ENCODE measurements around the gene SNRPA. TPM values are rescaled to one million over a fixed set of nuclear protein-coding genes. Genes with fewer than 3 reads are reported as not detected.

The SNRPA gene
- total RNA-seq, 4 donors from 2014 or later: 47.3 to 69.1 (median 57.6) TPM

DNA sequence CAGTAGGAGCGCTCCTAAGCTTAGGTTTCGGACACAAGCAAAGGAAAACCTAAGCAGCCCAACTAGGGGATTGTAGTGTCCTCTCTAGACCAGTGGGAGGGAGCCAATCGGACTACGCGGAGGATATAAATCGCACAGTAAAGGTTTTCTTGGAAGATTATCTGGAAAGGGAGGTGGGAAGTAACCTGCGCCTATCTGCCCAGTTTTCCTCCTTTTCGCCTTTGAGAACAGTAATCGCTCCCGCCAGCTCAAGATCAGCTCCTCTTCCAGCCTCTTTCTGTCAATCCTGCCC is 26.6 kb downstream of the SNRPA start:
- WGBS: 0% methylated on average over 10 of the region's 10 CpGs
- H3K27me3 ChIP-seq: no peaks in the 10 kb centered on the region
- intact Hi-C loops (cut with DNase I): no loop called here
- H3K27ac ChIP-seq (replicated peaks in 1 of 4): peak overlapping the region; percentile 94 to 99 (median 98)
- no peaks in the 10 kb centered on the region for H3K9me3 ChIP-seq
- H3K4me3 ChIP-seq: peak overlapping the region; percentile 78 to 93 (median 85)
- peaks cover 0 to 7% (median 4%) of the 10 kb centered on the region in 4 donors for H3K36me3 ChIP-seq
- TF ChIP-seq, protein P1, sequence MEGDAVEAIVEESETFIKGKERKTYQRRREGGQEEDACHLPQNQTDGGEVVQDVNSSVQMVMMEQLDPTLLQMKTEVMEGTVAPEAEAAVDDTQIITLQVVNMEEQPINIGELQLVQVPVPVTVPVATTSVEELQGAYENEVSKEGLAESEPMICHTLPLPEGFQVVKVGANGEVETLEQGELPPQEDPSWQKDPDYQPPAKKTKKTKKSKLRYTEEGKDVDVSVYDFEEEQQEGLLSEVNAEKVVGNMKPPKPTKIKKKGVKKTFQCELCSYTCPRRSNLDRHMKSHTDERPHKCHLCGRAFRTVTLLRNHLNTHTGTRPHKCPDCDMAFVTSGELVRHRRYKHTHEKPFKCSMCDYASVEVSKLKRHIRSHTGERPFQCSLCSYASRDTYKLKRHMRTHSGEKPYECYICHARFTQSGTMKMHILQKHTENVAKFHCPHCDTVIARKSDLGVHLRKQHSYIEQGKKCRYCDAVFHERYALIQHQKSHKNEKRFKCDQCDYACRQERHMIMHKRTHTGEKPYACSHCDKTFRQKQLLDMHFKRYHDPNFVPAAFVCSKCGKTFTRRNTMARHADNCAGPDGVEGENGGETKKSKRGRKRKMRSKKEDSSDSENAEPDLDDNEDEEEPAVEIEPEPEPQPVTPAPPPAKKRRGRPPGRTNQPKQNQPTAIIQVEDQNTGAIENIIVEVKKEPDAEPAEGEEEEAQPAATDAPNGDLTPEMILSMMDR (IDR thresholded peaks at IDR 0.05): no peak
- TF ChIP-seq EP300 (IDR thresholded peaks at IDR 0.05): no peak
- no peak for TF ChIP-seq POLR2AphosphoS5 (IDR thresholded peaks at IDR 0.05)
- TF ChIP-seq POLR2A (IDR thresholded peaks at IDR 0.05; ENCODE audit: low read depth): no peak
- H3K4me1 ChIP-seq: peaks cover 16 to 20% (median 19%) of the 10 kb centered on the region in 4 donors
- DNase-seq (ENCODE audit: extremely low spot score): no peak

DNA sequence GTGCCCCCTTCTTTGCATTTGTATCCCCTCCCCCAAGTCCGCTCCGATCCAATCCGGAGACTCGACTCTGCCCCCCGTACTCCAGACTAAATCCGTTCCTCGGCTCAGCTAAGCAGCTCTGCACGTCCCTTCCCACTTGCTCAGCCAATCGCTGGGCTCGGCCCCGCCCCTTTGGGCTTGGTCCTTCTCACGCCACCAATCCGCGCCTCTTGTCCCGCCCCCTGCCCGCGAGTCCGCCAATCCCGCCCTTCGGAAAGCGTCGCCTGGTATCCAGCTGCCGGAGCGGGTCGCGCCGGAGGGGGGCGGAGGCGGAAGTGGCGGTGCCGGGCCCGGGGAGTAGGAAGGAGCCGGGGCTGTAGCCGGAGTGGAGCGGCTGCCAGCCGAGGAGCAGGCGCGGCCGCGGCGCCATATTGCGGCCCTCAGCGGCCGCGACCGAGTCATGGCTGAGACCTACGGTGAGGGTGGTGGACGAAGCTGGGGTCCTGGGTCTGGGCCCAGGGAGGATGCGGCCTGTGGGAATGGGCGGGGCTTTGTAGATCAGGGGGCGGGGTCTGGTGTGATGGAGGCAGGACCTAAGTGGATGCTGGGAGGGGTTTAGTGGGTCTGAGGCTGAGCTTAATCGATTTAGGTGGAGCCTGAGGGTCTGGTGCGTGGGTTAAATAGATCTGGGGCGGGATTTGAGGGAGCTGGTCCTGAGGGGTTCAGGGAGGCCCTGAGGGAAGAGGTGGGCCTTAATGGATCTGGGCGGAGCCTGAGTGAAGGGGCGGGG is 27.1 kb downstream of the SNRPA start, which contains the start of gene RAB4B:
TSS of gene RAB4B (plus strand) at position 311 of the 769 bp plus-strand sequence. CDS start at position 440, 129 bp downstream.
- intact Hi-C loops (cut with DNase I): no loop called here
- peak; percentile 40 for TF ChIP-seq POLR2A (IDR thresholded peaks at IDR 0.05; ENCODE audit: low read depth)
- no peak for TF ChIP-seq EP300 (IDR thresholded peaks at IDR 0.05)
- TF ChIP-seq, protein P1 (IDR thresholded peaks at IDR 0.05): peak in 1 of 3 experiments; percentile 40
- peak; percentile 84 to 92 for TF ChIP-seq POLR2AphosphoS5 (IDR thresholded peaks at IDR 0.05)

DNA sequence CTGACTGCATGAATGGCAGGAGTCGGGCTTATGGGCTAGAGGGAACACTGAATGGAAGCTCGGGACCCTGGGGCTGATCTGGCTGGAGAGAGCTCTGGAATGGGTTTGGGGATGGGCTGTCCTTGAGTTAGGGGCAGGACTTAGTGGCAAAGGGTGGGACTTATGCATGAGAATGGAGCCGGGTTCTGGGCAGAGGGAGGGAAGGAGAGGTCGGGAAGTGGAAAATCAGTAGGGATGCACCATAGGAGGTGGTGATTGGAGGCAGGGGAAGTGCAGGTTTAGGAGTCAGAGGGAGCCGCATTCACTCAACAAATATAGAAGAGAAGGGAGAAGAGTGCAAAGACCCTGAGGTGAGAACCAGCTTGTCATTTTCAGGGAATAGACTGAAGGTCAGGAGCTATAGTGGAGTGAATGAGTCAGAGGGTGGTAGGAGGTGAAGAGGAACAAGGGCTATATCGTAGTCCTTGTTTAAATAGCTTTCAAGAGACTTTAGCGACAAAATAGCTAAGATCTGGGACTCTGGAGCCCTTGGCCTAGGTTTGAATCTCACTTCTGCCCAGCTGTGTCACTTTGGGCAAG is 27.8 kb downstream of the SNRPA start:
- Histone ChIP-seq H3K27ac (replicated peaks in 1 of 4) (peak overlapping the region; percentile 94 to 99 (median 98)), H3K27me3 (no peaks in the 10 kb centered on the region), H3K9me3 (no peaks in the 10 kb centered on the region), H3K36me3 (peaks cover 0 to 13% (median 8%) of the 10 kb centered on the region in 4 donors), H3K4me3 (peak overlapping the region; percentile 78 to 93 (median 85)), H3K4me1 (peaks cover 16 to 20% (median 19%) of the 10 kb centered on the region in 4 donors)
- TF ChIP-seq EP300 (IDR thresholded peaks at IDR 0.05): no peak
- TF ChIP-seq POLR2A (IDR thresholded peaks at IDR 0.05; ENCODE audit: low read depth): no peak
- no peak for TF ChIP-seq POLR2AphosphoS5 (IDR thresholded peaks at IDR 0.05)
- TF ChIP-seq, protein P1 (IDR thresholded peaks at IDR 0.05): no peak
- DNase-seq (ENCODE audit: extremely low spot score): peak; percentile 97
- intact Hi-C loops (cut with DNase I): no loop called here
- WGBS: 4% methylated on average over 7 of the region's 7 CpGs

More for the DNA sequence above, 27.1 kb downstream of the SNRPA start, which contains the start of gene RAB4B:
- H3K27me3 ChIP-seq: no peaks in the 10 kb centered on the region
- H3K27ac ChIP-seq (replicated peaks in 1 of 4): peak within 1 kb of the TSS; percentile 94 to 99 (median 98)
- peak within 1 kb of the TSS; percentile 78 to 93 (median 85) for H3K4me3 ChIP-seq
- under 1% methylated on average over 26 of the region's 56 CpGs for WGBS
- H3K36me3 ChIP-seq: peaks cover 0 to 8% (median 5%) of the 10 kb centered on the region in 4 donors
- peak; percentile 100 for DNase-seq (ENCODE audit: extremely low spot score)
- H3K9me3 ChIP-seq: no peaks in the 10 kb centered on the region
- H3K4me1 ChIP-seq: peaks cover 16 to 20% (median 19%) of the 10 kb centered on the region in 4 donors

DNA sequence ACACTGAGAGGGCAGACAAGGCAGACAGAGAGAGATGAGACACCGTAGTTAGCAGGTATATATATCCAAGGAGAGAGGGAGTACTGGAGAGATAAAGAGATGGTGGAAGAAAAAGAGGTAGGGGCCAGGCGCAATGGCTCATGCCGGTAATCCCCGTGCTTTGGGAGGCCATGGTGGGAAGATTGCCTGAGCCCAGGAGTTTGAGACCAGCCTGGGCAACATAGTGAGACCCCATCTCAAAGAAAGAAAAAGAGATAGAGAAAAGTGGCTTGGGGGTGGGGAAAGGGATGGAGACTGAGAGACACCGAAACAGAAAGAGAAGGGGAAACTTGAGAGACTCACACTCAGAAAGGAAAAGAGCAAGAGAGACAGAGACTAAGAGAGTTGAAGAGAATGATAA is 29.6 kb downstream of the SNRPA start:
- Histone ChIP-seq H3K9me3 (no peaks in the 10 kb centered on the region), H3K27me3 (no peaks in the 10 kb centered on the region), H3K27ac (replicated peaks in 1 of 4) (no peak overlapping the region), H3K36me3 (peaks cover 11 to 29% (median 15%) of the 10 kb centered on the region in 4 donors), H3K4me1 (peaks cover 16 to 20% (median 19%) of the 10 kb centered on the region in 4 donors), H3K4me3 (no peak overlapping the region)
- no peak for TF ChIP-seq EP300 (IDR thresholded peaks at IDR 0.05)
- TF ChIP-seq, protein P1 (IDR thresholded peaks at IDR 0.05): no peak
- no peak for TF ChIP-seq POLR2AphosphoS5 (IDR thresholded peaks at IDR 0.05)
- TF ChIP-seq POLR2A (IDR thresholded peaks at IDR 0.05; ENCODE audit: low read depth): no peak
- intact Hi-C loops (cut with DNase I): no loop called here
- 96% methylated on average over 5 of the region's 5 CpGs for WGBS
- DNase-seq (ENCODE audit: extremely low spot score): no peak

Data from esophagus muscularis mucosa (tissue), 4 donors.